HG02938 (cell line): ENCODE data around the gene C5orf46.
"Not testable (repeated sequence)": the region's sequence is repeated elsewhere in the genome, so short reads cannot be mapped to it uniquely, and the experiment has no call there.

Experiments used
- ATAC-seq: cut with Tn5 transposase; IDR thresholded peaks from one replicate; pipeline ENCODE4 v1.9.1; 2021; ENCODE audit warnings: mild to moderate bottlenecking, moderate library complexity; ENCODE audit not compliant: unreplicated experiment

Gene C5orf46

DNA sequence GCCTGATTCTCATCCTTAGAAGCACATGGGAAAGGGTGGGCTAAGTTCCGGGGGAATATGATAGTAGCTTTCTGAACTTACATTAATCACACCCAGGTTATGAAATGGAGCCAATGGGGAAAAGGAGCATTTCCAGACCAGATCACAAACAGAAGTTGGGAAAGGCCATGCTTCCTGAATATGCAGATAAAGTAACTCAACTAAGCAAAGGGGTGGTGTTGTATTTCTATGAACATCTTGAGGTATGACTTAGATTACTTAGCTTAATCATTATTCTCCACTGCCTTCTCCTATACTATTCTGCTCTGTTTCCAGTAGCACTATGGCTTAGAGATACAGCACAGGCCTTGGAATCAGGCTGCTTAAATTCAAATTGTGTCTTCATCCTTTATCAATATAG is 10.5 kb downstream of the C5orf46 start:
- no peak for ATAC-seq

DNA sequence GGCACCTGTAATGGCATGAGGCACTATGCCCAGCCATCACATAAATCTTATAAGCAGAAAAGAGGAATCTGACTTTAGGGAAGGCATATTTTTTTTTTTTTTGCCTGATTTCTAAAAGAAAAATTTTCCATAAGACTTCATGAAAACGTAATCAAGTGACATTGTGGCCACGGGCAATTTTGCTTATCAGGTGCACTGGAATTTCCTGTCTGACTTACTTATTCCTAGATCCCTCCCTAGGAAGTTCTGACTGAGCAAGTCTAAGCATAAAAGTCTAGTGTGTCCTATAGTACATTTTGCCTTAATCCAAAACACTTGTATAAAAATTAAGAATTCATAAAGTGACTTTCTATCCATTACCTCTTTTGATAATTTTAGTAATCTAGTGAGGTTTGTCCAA is 12.5 kb downstream of the C5orf46 start:
- no peak for ATAC-seq

DNA sequence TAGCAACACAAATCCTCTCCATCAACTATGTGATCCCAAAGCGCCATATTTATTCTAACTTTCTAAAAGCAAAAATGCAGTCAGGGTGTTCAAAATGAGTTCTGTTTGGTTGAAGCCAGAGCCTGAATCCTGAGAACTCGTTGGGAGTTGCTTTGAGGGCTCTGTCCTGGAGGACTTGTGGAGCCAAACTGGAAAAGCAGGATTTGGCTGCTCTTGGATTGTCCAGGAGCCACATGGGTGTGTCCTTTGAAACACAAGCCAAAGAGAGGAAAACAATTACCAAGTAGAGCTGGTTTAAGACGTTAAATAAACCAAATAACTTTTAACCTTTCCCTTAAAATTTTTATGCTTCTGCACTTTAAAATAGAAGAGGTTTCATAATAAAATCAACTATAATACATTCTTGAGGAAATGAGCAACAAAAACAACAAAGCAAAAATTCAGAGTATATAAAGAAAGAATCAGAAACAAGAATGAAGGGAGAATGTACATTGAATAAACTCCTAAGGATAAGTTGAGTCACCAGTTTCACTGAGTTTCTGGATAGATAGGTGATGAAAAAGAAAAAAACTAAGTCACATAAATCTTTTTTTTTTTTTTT is 13.5 kb downstream of the C5orf46 start:
- ATAC-seq: no peak

DNA sequence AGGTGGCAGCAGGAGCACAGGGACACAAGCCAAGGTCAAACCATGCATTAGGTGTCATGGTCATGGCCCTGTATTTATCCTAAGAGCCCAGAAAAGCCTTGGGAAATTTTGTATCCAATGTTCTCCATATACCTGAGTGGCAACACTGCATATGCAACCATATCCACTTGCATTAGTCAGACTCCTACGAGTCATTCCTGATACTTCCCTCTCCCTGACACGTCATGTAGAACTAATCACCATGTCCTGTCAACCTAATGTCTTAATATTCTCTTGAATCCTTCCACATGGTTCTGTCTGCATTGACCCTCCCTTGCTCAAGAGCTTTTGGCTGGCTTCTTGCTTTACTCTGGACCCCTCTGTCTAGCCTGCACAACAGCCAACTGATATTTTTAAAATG is 18.4 kb downstream of the C5orf46 start:
- ATAC-seq: no peak

DNA sequence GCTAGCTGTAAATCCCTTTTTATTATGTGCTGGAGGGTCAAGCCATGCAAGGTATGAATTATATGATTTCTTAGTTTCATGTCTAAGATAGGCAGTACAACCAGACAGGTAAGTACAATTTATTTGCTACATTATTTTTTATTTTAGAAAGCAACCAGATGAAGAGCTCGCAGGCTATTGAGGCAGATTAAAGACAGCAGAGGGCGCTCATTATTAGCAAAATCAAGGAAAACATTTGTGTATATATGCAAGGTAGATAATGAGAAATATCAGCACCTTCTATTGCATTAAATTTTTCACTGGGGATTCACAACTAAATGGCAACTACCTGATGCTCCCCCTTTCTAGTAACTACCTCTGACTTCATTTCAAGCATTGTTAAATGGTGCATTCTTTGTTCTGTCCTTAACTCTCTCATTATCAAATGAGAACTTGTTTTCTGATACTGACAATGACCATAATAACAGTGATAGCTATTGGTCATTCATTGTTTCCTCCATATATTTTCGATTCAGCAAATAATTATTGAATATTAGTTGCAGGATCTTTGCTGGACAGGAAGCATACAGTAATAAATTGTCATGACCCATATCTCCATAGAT is 19.2 kb downstream of the C5orf46 start:
- ATAC-seq: no peak

DNA sequence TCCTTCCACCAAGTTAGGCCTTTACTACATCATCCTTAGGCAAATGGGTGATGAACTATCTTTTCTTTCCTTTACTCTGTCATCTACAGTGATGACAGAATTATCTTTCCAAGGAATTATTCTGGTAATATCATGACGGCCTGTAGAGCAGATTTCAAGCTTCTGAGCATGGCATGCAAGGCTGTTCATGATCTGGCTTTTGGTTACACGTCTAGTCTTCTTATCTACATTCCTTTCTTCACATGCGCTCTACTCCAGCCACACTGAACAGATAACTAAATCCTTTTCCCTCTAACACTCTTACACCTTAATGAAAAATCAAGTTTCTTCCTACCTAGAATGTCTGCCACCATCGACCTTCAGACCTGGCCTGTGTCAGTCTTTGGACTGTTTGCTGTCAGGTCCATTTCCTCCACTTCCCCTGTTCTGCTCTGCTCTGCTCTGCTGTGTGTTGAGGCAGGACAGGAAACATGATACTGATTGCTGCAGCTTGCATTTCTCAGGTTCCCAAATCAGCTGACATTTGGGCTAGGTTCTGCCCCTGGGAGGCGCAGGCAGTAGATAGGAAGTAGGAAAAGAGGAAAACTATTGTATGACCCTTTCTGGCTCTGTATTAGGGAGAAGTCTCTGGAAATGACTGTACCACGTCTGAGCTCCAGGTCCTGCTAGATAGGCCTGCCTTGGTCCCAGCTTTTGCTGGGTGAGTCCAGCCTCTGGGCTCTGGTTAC is 23.6 kb downstream of the C5orf46 start:
- no peak for ATAC-seq

DNA sequence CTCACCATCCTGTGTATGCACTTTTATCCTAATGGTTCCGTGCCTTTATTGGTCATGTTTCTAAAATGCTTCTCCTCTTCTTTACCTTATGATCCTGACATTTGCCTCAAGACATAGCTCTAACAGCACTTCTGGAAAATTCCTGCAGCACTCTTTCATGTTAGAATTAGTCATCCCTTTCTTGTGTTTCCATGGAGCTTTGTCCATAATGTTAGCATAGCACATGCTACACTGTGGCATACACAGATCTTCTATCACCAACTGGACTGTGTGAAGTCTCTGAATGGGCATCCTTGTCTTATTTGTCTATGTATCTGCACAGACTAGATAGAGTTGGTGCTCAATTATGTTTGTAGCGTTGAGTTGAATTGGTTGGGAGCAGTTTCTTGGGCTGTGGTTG is 25.9 kb downstream of the C5orf46 start:
- no peak for ATAC-seq

DNA sequence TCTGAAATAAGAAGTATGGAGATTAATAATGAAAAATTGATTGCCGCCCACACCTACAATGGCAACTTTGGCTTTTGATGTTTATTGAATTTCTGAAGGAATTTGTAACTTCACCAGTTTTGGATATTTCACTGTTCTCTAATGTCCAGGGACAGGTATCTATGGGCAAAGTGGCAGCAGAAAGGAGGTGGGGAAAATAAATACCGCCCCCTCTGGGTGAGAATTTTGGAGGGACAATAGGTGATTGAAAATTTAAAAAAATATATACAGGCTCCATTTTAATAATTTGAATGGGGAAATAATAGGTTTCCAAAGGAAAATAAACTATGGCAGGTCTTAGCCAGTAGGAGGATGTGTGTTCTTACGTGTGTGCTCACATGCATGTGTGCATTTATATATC is 26.6 kb downstream of the C5orf46 start:
- ATAC-seq: no peak

DNA sequence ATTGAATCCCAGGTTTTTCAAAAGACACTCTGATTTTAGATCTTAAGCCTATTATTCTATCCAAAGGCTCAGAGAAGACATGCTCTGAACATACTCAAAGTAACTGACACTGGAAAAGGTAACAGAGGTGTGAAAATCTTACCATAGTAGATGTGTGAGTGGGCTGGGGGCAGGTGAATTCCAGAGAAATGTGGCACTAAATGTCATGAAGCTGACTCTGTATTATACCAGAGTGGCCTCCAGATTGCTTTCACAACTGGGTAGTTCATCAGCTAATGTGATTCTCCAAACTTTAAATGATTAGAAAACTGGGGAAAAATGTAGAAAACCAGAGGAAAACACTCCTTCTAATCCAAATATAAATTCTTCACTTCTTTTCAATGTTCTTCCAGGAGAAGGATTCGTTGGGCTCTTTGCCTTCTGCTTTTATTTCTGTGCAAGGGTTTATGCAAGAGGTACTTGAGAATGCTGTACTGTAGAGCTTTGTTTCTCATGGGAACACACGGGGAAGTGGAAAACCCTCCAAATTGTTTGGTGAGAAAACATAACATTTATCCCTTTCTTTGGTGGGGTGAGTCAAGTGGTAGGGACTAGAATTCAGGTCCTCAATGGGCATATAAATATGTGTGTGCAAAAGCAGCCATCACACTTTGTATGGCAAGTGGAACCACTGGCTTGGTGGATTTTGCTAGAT is 28.1 kb downstream of the C5orf46 start, which contains the start of gene SCGB3A2:
Gene SCGB3A2, plus strand, starts transcription at position 646 of the 694 bp plus-strand sequence. CDS start 93 bp downstream, outside the sequence.
- no peak for ATAC-seq

DNA sequence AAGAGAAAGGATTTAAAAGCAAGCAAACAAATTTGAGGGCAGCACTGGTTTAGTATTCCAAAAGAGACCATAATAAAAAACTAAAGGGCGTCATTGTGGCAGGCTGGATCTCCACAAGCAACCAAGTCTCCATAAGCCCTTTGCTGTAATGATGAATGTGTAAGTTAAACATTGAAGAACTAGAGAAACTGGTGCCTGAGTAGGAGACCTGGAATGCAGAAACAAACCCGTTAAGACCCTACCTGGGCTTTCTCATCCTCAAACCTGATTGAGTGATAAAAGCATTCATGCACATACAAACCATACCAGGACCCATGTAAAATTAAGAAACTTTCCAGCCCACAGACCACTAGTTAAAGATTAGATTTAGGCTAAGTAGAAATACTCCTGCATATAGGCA is 29.7 kb downstream of the C5orf46 start:
- no peak for ATAC-seq

DNA sequence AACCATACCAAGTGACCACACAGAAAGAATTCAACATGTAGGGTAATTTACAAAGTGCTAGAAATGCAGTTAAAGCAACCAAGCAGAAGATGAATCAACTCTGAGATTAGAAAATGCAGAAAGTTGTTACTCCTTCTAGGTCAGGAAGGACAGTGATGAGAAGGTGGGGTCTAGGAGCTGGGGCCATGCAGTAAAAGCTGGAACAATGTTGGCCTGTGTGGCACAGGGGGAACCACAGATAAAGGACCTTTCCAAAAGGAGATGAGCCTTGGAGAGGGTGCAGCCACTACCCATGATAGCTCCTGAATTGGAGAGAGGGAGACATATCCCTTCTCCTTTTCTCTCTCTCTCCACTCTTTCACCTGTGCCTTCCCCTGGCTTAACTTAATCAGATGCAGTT is 30.2 kb downstream of the C5orf46 start:
- ATAC-seq: no peak

DNA sequence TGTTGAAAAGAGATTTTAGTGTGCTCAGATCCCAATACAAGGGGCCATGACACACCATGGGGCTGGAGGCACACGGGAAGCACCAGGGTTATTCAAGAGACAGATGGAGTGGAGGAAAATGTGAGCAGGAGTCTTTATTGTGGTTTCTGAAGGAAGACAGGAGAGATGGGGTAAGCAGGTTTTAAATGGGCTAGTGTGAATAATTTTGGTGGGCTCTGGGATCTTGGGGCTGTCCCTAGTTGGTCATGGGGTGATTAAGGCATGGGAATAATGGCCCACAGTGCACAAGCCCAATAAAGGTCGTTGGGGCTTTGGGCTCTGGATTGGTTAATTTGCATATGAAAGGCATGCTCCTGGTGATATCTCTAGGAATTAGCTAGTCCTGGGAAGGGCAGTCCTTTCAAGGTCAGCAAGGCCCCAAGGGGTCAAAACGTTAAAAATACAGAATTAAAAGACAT is 31.4 kb downstream of the C5orf46 start:
- no peak for ATAC-seq

DNA sequence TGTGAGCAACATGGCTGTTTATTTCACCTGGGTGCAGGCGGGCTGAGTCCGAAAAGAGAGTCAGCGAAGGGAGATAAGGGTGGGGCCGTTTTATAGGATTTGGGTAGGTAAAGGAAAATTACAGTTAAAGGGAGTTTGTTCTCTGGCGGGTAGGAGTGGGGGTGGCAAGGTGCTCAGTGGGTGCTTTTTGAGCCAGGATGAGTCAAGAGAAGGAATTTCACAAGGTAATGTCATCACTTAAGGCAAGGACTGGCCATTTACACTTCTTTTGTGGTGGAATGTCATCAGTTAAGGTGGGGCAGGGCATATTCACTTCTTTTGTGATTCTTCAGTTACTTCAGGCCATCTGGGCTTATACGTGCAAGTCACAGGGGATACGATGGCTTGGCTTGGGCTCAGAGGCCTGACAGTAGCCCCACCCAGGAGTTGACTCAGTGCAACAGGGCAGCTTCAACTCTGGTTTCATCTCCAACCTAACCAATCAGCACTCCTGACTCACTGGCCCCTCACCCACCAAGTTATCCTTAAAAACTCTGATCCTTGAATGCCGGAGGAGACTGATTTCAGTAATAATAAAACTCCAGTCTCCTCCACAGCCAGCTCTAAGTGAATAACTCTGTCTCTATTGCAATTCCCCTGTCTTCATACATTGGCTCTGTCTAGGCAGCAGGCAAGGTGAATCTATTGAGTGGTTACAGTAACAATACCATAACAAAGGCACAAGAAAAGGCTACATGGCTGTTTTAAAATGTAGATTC is 32.0 kb downstream of the C5orf46 start:
- not testable (repeated sequence) for ATAC-seq

DNA sequence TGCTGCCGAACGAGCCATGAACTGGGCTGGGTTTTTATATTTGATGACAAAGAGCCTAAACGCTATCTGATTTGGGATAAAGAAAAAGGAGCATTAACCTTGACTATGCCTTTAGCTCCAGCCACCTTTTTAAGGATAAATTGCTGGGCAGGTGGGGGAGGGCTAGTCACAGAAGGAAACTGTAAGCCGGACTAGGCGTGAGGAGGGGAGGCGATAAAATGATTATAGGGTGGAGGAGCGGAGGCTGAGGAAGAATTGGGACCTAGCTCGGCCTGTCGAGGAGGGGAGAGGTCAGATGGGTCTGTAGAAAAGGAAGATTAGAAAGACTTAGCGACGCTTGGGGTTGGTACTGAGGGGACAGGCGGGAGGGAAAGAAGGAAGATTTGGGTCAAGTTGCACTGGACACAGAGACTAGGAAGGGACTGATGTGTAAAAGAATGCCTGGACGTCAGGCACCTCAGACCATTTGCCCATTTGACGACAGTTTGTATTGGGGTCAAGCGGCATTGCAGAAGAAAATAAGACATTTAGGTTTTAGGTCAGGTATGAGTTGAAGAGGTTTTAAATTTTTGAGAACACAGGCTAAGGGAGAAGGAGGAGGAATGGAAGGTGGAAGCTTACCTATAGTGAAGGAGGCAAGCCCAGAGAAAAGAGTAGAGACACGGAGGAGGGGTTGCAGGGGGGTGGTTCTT is 33.4 kb downstream of the C5orf46 start:
- ATAC-seq: not testable (repeated sequence)

DNA sequence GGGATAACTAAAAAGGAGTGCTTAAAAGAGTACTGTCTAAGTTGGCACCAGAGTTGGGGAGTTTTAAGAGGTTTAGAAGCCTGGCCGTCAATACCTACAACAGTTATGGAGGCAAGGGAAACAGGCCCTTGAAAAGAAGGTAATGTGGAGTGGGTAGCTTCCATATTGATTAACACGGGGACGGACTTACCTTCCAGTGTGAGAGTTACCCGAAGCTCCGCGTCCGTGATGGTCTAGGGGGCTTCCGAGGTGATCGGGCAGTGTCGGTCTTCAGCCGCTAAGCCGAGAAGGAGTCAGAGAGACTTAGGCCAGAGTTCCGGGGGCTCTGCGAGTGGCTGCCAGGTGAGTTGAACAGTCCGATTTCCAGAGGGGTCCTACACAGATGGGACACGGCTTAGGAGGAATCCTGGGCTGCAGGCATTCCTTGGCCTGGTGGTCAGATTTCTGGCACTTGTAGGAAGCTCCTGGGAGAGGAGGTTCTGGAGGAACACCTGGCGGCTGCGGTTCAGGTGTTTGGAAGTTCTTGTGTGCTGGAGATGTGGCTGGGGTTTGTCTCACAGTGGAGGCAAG is 34.3 kb downstream of the C5orf46 start:
- ATAC-seq: not testable (repeated sequence)

DNA sequence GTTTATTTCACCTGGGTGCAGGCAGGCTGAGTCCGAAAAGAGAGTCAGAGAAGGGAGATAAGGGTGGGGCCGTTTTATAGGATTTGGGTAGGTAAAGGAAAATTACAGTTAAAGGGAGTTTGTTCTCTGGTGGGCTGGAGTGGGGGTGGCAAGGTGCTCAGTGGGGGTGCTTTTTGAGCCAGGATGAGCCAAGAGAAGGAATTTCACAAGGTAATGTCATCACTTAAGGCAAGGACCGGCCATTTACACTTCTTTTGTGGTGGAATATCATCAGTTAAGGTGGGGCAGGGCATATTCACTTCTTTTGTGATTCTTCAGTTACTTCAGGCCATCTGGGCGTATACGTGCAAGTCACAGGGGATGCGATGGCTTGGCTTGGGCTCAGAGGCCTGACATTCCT is 36.4 kb downstream of the C5orf46 start:
- ATAC-seq: not testable (repeated sequence)

DNA sequence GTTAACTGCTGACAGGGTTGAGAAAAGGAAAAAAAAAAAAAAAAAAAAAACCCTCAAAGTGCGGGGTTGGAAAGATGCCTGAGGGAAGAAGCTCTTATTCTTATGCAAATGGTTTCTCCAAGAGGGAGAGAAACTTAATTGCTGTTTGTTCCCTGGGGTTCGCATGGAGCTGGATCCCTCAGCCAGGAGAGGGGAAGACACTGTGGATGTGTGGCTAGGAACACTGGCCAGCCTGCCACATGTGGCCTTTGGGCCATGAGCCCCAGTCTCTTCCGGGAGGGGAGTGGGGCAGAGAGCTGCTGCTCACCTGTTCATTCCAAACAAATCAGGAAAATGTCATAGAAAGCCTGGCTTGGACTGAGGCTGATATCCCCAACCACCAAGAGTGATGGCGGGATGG is 37.2 kb downstream of the C5orf46 start:
- no peak for ATAC-seq

DNA sequence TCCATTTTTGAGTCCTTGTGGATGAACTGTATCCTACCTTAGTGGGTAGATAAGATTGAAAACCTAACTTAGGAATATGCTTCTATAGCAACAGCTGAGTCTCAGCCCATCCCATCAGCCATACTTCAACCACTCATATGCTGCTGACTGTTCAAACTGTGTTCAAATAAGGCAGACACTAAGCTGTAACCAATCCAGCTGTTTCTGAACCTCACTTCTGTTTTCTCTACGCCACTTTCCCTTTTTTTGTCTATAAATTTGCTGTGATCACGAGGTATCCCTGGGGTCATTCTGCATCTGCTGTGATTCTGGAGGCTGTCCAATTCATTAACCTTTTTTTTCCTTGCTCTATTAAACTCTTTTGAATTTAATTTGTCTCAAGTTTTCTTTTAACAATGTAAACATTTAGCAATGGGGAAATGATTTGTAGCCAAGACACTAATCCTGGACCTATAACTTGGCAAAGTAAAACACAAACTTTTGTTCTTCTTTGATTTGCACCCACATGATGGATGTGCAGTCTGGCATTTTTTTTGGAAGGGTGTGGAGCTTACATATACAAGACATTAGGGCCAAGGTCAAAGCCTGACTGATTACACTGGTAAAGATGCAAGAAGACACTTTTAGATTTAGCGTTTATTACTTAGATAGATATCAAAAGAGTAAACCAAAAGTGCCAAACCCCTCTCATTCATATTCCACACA is 42.7 kb downstream of the C5orf46 start:
- no peak for ATAC-seq

DNA sequence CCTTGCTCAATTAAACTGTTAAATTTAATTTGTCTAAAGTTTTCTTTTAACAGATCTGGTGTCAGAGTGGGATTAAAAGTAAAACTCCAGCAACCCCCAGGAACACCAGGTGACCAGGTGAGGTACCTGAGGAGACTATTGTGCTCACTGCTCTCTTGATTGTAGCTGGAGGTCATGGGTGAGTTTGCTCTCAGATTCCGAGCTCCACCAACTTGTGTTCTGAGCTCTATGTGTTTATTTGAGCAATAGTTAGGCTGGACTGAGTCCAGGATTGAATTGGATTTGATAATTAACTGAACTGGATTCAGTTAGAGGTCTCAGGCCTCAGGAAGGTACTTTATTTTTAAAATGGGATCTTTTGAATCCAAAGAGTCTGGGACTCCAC is 45.7 kb downstream of the C5orf46 start:
- ATAC-seq: no peak
